GM12878 (cell line): ENCODE results near the gene CUEDC1.

Source experiments
- PBX3 ChIP-seq: IDR thresholded peaks from 2 replicates; pipeline ENCODE4 v1.6.1; 2011; ENCODE audit warnings: mild to moderate bottlenecking, low read depth, low read length, moderate library complexity; ENCODE audit not compliant: insufficient replicate concordance
- PRDM15 ChIP-seq: fragments of 450-650 bp; formaldehyde crosslinking; IDR thresholded peaks from 2 replicates; pipeline ENCODE4 v1.4.0; 2020; ENCODE audit warnings: mild to moderate bottlenecking, moderate library complexity
- TF ChIP-seq, protein P1 (sequence below), 3 experiments: IDR thresholded peaks in 2 of 3; conservative IDR thresholded peaks in 1 of 3; 2 replicates each; pipeline ENCODE4 v1.5.1; 2011; ENCODE audit warnings: low read depth in 3 of 3, low read length in 3 of 3, mild to moderate bottlenecking in 3 of 3, control low read depth in 2 of 3, moderate library complexity in 2 of 3, inconsistent platforms in 1 of 3, mixed read lengths in 1 of 3; ENCODE audit not compliant: control insufficient read depth in 2 of 3, insufficient read depth in 1 of 3; ENCODE audit errors: extremely low read depth in 1 of 3

- TF ChIP-seq, protein P1, sequence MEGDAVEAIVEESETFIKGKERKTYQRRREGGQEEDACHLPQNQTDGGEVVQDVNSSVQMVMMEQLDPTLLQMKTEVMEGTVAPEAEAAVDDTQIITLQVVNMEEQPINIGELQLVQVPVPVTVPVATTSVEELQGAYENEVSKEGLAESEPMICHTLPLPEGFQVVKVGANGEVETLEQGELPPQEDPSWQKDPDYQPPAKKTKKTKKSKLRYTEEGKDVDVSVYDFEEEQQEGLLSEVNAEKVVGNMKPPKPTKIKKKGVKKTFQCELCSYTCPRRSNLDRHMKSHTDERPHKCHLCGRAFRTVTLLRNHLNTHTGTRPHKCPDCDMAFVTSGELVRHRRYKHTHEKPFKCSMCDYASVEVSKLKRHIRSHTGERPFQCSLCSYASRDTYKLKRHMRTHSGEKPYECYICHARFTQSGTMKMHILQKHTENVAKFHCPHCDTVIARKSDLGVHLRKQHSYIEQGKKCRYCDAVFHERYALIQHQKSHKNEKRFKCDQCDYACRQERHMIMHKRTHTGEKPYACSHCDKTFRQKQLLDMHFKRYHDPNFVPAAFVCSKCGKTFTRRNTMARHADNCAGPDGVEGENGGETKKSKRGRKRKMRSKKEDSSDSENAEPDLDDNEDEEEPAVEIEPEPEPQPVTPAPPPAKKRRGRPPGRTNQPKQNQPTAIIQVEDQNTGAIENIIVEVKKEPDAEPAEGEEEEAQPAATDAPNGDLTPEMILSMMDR (IDR thresholded peaks at IDR 0.05 in 2 of 3, conservative IDR thresholded peaks at IDR 0.05 in 1 of 3; ENCODE audit: control insufficient read depth in 2 of 3, extremely low read depth in 1 of 3, insufficient read depth in 1 of 3, low read depth in 3 of 3, low read length in 3 of 3): no peak
- TF ChIP-seq PBX3 (no peak), PRDM15 (no peak)
Measured at GRCh38 chr17:57832314-57833178, 122.7 kb downstream of the CUEDC1 start.
